ENCODE data around the gene CBL.
A peak's percentile ranks its signal among the peaks of the same experiment; 100 is the strongest.
"Not testable (repeated sequence)": the region's sequence is repeated elsewhere in the genome, so short reads cannot be mapped to it uniquely, and the experiment has no call there.

Gene CBL

DNA sequence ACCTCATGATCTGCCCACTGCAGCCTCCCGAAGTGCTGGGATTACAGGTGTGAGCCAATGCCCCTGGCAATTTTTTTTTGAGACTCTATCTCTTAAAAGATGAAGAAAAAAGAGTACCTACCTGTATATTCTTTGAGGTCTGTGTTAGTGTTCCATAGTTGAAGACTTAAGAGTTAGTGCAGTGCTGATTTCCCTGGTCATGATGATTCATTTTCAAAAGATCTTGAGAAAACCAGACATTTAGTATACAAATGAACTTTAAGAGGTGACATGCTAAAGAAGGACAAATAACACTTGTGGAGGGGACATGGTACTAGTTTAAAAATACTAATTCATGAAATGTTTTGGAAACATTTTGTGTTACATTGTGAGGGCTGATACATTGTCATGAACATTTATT is 17.7 kb downstream of the CBL start:
- TF ChIP-seq, protein P1, sequence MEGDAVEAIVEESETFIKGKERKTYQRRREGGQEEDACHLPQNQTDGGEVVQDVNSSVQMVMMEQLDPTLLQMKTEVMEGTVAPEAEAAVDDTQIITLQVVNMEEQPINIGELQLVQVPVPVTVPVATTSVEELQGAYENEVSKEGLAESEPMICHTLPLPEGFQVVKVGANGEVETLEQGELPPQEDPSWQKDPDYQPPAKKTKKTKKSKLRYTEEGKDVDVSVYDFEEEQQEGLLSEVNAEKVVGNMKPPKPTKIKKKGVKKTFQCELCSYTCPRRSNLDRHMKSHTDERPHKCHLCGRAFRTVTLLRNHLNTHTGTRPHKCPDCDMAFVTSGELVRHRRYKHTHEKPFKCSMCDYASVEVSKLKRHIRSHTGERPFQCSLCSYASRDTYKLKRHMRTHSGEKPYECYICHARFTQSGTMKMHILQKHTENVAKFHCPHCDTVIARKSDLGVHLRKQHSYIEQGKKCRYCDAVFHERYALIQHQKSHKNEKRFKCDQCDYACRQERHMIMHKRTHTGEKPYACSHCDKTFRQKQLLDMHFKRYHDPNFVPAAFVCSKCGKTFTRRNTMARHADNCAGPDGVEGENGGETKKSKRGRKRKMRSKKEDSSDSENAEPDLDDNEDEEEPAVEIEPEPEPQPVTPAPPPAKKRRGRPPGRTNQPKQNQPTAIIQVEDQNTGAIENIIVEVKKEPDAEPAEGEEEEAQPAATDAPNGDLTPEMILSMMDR (conservative IDR thresholded peaks at IDR 0.05), result no peak
- TF ChIP-seq ZFX (IDR thresholded peaks at IDR 0.05), result no peak
- no peak overlapping the region for H3K27ac ChIP-seq

DNA sequence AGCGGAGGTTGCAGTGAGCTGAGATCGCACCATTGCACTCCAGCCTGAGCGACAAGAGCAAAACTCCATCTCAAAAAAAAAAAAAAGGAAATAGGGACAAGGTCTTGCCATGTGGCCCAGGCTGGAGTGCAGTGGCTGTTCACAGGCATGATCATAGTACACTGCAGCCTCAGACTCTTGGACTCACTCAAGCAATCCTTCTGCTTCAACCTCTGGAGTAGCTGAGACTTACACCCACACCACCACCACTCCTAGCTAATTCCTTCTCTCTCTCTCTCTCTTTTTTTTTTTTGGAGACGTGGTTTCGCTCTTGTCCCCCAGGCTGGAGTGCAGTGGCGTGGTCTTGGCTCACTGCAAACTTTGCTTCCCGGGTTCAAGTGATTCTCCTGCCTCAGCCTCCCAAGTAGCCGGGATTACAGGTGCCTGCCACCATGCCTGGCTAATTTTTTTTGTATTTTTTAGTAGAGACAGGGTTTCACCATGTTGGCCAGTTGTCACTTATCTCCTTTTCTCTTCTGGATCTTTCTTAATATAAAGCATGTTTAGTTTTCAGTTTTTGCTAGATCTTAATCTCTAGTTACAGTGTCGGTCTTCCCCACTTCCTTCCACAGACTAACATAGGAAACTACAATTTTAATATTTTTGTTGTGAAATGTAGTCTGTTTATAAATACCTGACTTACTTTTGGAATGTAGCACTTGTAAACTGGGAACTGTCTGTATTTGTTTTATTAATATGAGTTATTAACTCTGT is 22.6 kb downstream of the CBL start:
- H3K27ac ChIP-seq, result not testable (repeated sequence)

DNA sequence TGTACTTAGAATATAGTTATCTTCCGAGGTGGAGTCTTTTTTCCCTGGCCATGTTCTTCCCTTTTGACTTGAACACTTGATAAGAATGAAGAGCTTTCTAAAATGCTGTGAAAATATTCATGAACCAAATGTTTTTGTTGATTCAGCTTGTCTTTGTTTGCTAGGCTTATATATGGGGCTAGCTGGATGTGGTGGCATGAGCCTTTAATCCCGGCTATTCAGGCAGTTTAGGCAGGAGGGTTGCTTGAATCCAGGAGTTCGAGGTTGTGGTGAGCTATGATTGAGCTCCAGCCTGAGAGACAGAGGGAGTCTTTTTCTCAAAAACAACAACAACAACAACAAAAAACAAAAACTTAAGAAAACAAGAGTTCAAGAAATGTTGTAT is 23.1 kb downstream of the CBL start:
- peak overlapping the region; percentile 8; the same call in 1 of the 2 replicates for H3K27ac ChIP-seq
- no peak for TF ChIP-seq ZFX (IDR thresholded peaks at IDR 0.05)
- TF ChIP-seq, protein P1 (conservative IDR thresholded peaks at IDR 0.05), result no peak

DNA sequence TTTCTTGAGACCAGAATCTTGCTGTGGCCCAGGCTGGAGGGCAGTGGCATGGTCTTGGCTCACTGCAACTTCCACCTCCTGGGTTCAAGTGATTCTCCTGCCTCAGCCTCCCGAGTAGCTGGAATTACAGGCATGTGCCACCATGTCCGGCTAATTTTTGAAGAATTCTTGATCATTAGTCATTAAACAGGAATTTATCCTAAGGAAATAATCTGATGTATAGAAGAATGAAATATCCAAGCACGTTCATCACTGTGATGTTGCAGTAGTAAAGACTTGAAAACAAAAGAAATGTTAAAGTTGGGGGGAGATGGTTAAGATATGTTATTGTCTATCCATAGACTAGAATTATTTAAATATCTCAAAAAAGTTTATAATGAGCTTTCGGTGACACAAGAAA is 23.6 kb downstream of the CBL start:
- H3K27ac ChIP-seq, result peak overlapping the region; percentile 32; the same call in 1 of the 2 replicates
- TF ChIP-seq, protein P1 (conservative IDR thresholded peaks at IDR 0.05), result no peak
- no peak for TF ChIP-seq ZFX (IDR thresholded peaks at IDR 0.05)

DNA sequence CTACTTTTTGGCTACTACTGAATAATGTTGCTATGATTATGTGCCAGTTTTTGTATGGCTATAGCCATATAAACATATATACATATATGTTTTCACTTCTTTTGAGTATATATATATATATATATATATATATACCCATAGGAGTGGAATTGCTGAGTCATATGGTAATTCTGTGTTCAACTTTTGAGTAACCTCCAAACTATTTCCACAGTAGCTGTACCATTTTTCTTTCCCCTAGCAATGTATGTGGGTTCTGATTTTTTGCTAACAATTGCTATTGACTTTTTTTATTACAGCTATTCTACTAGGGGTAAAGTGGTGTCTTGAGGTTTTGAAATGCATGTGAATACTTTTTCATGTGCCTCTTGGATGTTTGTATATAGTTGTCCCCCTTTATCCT is 30.4 kb downstream of the CBL start:
- H3K27ac ChIP-seq, result no peak overlapping the region
- TF ChIP-seq, protein P1 (conservative IDR thresholded peaks at IDR 0.05), result no peak

DNA sequence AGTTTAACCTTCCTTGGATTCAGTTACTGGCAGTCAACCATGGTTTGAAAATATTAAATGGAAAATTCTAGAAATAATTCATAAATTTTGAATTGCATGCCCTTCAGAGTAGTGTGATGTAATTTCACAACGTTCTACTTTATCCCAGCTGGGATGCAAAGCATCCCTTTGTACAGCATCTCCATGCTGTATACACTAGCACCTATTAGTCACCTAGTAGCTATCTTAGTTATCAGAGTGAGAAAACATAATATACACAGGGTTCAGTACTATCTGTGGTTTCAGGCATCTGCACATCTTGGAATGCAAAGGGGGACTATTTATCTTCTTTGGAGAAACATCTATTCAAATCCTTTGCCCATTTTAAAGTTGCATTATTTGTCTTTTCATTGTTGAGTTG is 30.8 kb downstream of the CBL start:
- no peak overlapping the region for H3K27ac ChIP-seq
- no peak for TF ChIP-seq ZFX (IDR thresholded peaks at IDR 0.05)
- TF ChIP-seq, protein P1 (conservative IDR thresholded peaks at IDR 0.05), result no peak

DNA sequence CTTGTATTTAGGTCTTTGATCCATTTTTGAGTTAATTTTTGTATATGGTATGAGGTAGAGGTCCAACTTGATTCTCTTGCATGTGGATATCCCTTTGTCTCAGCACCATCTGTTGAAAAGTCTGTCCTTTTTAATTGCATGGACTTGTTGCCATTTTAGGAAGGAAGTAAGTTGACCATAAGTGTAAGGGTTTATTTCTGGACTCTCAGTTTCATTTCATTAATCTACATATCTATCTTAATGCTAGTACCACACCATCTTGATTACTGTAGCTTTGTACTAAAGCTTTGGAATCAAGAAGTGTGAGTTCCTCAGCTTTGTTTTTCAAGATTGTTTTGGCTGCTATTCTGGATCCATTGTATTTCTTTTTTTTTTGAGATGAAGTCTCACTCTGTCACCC is 31.4 kb downstream of the CBL start:
- no peak overlapping the region for H3K27ac ChIP-seq
- TF ChIP-seq, protein P1 (conservative IDR thresholded peaks at IDR 0.05), result no peak
- no peak for TF ChIP-seq ZFX (IDR thresholded peaks at IDR 0.05)
